T-helper 2 cell (primary cell): ENCODE results near the gene PSMB10.
A peak's percentile ranks its signal among the peaks of the same experiment; 100 is the strongest.

Experiments used
- DNase-seq, 5 experiments: peaks; one replicate each; pipeline versions ENCODE4 v3.0.0 to v3.0.0-alpha.2; 2012 to 2022

Gene PSMB10

GRCh38 chr16:67963662-67964321, 27.1 kb upstream of the PSMB10 start:
- no peak for DNase-seq

DNA sequence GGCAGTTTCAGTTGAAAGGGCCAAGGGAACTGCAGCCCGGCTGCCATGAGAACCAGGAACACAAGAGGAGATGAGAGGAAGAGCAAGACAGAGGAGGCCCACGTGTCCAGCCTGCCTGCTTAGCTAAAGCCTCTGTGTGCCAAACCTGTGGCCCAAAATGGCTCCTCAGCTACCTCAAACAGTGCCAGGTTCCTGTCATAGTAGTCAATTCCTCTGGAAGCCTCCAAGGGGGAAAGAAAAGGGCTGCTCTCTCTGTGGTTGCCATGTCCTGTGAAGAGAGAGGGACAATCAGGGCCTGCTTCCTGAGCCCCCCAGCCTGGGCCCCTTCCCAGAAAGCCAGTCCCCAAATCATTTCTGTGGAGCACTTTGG, 26.6 kb upstream of the PSMB10 start:
- DNase-seq: no peak

DNA sequence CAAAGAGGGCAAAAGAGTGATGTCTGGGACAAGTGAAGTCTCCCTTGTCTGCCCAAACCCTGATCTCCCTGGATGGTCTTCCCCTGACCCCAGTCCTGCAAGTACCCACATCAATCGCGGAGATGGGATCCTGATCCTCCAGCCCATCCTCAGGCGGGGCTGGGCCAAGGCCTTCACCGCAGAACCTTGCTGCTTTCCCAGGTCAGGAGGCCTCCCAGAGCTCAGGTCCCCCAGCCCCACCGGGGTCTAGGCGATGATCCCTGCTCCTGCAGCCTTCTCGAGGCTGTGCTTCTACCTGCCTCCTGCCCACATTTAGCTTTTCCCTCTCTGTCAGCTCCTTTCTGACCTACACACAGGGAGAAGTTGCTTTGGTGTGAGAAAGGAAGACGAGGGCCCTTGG, 25.5 kb upstream of the PSMB10 start:
- DNase-seq: no peak

GRCh38 chr16:67961551-67961957, 24.9 kb upstream of the PSMB10 start:
- no peak for DNase-seq

- DNase-seq: no peak
These were observed 23.1 kb upstream of the PSMB10 start for GRCh38 chr16:67959536-67960329.

GRCh38 chr16:67957622-67958021, 21.0 kb upstream of the PSMB10 start:
- DNase-seq: no peak

GRCh38 chr16:67954421-67955196, 18.0 kb upstream of the PSMB10 start:
- DNase-seq: no peak

DNA sequence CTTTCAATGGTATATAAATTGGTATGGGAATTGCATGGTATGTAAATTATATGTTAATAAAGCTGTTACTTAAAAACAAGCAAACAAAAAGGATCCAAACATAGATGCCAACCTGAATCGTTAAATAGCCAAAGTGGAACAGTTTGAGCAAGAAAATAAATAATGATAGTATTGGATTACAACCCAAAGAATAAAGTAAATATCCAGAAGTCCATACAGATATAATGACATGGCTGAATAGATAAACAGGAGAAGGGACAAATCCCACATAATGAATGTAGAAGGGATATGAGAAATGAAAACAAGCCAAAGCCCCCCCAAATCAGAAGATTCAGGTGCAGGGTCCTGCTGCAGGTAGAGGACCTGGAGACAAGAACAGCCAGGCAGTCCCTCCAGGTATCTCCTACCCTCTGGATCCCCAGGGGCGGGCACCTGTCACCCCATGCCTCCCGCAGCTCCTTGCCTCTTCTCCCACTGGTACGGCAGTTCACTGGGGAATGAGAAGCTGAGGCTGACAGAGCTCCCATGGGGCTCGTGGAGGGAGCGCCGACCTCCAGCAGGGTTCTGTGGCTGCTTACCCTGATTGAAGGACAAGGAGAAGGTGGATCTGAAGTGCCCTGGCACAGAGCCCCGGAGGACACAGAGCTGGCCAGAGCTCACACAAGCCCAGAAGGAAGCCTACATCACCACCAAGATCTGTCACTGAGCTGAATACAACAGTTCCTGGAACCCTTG, 17.2 kb upstream of the PSMB10 start:
- DNase-seq: no peak

GRCh38 chr16:67951485-67951884, 14.8 kb upstream of the PSMB10 start:
- no peak for DNase-seq

DNA sequence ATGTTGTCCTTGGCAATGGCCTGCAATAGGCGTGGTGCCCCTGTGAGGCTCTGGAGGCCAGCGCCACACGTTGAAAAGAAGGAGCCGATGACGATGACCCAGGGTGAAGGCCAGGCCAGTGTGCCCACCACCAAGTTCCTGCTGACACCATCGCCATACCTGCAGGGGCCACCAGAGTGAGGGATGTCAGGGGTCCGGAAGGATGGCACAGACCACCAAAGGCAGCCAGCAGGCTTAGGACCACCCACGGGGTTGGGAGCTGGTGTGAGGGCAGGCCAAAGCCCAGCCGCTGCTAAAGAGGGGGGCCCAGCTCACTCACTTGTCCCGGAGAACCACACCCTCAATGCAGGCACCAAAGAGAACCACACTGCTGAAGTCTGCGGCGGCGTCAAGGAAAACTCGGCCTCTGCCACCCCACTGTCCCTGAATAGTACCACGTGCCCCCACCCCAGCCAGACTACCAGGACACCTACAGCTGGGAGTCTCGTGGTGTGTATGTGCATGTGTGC, 13.7 kb upstream of the PSMB10 start:
- no peak for DNase-seq

GRCh38 chr16:67949645-67950044, 13.0 kb upstream of the PSMB10 start:
- DNase-seq: no peak

- no peak for DNase-seq
These were observed 11.4 kb upstream of the PSMB10 start for GRCh38 chr16:67948015-67948414.

DNA sequence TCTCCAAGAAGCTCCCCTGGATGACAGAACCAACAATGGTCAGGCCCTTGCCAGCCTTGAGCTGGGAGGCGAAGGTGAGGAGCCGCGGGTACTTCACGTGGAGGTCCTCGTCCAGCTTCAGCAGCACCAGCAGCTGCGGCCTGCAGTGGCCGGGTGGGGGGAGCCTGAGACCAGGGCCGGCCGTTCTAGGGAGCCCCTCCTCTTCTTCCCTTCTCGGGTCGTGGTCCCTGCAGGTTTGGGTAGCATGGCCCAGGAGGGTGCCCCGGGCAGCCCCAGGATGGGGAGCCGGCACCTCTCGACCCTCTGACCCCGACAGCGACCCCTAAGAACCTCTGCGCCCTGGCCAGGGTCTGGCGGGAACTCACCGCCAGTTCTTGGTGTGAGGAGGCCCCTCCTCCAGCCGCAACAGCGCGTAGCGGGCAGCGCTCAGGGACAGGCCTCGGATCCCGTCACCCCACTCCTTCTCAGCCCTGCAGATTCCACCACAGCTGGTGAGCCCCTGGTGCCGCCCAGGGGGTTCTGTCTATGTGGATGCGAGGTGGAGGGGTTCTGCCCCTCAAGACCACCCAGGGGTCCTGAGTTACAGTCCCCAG, 10.4 kb upstream of the PSMB10 start:
- DNase-seq: no peak

- no peak for DNase-seq
These were observed 9.5 kb upstream of the PSMB10 start for GRCh38 chr16:67946128-67946569.

DNA sequence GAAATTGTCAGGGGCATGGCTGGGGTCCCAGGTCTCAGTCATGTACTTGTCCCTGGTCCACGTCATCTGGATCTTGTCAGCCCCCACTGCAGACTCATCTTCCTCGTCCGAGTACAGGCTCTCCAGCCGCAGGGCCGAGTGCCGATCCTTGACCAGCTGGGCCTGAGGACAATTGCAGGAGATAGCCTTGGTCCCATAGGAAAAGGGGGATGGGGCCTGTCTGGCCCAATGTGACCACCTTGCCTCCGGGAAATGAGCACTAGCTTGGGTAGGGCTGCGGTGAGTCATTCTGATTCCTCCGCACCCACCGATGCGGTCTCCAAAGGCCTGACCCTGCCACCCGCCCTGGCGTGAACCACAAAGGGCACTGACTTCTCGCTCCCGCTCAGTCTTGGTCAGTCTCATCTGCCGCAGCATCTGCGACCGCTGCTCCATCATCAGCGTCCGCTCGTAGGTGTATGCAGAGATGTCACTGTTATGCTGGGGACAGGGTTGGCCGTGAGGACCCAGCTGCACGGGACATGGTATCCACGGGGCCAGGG, 8.8 kb upstream of the PSMB10 start:
- no peak for DNase-seq

GRCh38 chr16:67944690-67945391, 8.2 kb upstream of the PSMB10 start:
- DNase-seq: no peak

DNA sequence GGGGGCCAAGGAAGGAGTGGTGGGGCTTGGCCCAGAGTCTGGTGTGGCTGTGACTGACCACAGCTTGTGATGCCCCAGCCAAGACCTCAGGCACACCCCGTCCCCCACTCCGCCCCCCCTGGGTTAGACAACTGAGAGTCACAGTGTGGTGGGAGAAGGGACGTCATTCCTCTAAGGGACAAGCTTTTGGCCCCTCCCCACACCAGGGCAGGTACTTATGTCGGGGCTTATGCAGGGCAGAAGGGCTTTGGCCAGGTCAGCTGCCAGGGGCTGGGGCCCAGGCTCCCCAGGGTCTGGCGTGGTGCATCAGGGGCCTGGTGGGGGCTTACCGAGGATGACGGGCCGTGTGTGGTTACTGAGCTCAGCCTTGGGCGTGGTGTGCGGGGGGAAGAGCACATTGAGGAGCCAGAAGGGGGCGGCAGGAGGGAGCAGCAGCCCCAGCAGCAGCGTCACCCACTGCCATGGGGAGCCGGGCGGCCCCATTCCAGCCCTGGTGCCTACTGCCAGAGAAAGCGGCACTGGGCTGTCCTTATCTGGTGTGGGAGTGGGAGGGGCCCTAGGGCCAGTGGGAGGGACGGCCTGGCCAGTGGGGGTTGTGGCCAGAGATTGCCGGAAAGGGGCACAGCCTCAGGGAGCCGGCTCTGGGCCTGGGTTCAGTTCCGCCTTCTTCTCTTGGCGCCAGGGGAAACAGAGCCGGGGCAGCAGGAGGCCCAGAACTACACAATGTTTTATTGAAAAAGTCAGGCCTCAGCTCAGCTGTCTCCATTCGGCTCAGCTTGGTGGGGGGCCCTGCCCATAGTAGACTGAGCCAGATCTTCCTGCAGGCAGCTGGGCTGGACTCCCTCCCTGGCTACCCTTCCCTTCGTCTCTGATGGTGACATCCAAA, 7.2 kb upstream of the PSMB10 start, which contains the start of gene LCAT:
Gene LCAT (minus strand): TSS at position 502 of the 886 bp plus-strand sequence. CDS start 19 bp downstream, at position 483.
- no peak for DNase-seq

DNA sequence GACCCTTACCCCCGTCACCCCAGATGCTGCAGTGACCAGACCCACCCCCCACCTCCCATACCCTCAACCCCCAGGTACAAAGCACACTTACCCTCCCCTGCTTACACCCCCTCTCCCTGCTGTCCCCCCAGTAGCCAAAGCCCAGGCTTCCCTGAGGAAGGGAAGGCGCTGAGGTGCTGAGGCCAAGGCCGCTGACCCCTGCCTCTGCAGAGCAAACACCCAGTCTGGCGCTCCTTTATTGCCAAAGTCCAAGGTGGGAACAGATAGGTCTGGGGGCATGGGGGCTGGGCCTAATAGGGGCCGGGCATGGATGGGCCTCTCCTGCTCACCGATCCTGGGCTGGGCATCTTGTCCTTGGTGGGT, 6.6 kb upstream of the PSMB10 start:
- no peak for DNase-seq

DNA sequence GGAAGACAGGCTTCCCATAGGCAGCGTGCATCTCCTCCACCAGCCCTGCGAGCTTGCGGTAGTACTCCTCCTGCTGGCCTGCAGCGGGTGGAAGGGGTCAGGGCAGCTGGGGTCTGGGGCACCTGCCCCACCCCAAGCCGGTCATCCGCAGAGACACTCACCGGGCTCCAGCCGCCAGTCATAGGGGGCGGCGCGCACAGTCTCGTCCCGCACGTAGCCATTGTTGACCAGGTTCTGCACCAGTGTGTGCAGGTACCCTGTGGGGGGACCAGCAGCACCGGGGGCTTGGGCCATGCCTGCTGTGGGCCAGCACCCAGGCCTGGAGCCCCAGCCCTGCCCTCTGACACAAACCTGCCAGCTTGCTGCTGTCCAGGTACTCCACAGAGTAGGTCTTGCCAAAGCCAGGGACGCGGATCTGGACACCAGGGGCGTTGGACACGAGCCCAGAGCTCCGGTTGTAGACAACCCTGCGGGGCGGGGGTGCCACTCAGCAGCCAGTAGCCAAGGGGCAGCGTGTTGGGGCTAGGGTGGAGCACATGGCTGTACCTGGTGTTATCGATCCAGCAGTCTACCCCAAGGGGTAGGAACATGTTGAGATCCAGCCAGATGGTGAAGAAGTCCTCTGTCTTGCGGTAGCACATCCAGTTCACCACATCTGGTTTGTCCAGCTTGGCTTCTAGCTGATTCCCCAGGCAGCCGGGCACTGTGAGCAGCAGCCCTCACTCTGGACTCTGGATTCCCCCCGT, 6.0 kb upstream of the PSMB10 start:
- DNase-seq: no peak

DNA sequence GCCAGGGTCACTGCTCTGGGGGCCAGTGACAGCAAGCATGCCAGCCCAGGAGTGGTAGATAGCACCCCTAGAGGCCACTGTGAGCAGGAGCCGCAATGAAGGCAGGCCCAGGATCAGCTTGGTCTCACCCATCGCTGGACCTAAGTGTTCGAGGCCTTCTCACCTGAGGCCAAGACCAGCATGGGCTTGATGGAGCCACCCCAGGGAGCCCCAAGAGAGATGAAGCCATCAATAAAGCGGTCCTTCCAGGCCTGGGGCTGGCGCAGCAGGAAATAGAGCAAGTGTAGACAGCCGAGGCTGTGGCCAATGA, 5.5 kb upstream of the PSMB10 start:
- peak in 2 of 5 experiments; percentile 15 to 42 for DNase-seq
